Panc1 (cell line): ENCODE results near the gene CREBRF.

ENCODE experiments used
- CTCF ChIP-seq: fragments of 450-650 bp; IDR thresholded peaks from 2 replicates; pipeline ENCODE4 v1.5.1; 2017; ENCODE audit warnings: mild to moderate bottlenecking
- POLR2AphosphoS5 ChIP-seq: IDR thresholded peaks from 2 replicates; pipeline ENCODE4 v1.6.1; 2012; ENCODE audit warnings: mild to moderate bottlenecking, low read depth, low read length, moderate library complexity

GRCh38 chr5:173114536-173114935, 58.4 kb downstream of the CREBRF start:
- TF ChIP-seq POLR2AphosphoS5 (no peak), CTCF (no peak)
